Left ventricle myocardium inferior (tissue), 1 donor: ENCODE measurements around the gene MYOD1. TPM values are rescaled to one million over a fixed set of nuclear protein-coding genes. Genes with fewer than 3 reads are reported as not detected.

Experiments used
- DNase-seq: peaks from one replicate; pipeline ENCODE4 v3.0.0-alpha.2; 2020
- H3K27ac ChIP-seq: fragments of 200-600 bp; replicated peaks from 2 replicates; pipeline ENCODE4 v1.8.0; 2021
- H3K27me3 ChIP-seq: fragments of 200-600 bp; 2 replicates; pipeline ENCODE4 v1.8.0; 2021; ENCODE audit warnings: low read depth
- H3K36me3 ChIP-seq: fragments of 200-600 bp; 2 replicates; pipeline ENCODE4 v1.8.0; 2021
- H3K4me1 ChIP-seq: fragments of 200-600 bp; 2 replicates; pipeline ENCODE4 v1.8.0; 2021
- H3K4me3 ChIP-seq: fragments of 200-600 bp; 2 replicates; pipeline ENCODE4 v1.8.0; 2021; ENCODE audit warnings: mild to moderate bottlenecking, moderate library complexity
- H3K9me3 ChIP-seq: fragments of 200-600 bp; replicated peaks from 2 replicates; pipeline ENCODE4 v1.8.0; 2021
- CTCF ChIP-seq: fragments of 200-600 bp; IDR thresholded peaks from 2 replicates; pipeline ENCODE4 v1.8.0; 2021; ENCODE audit warnings: antibody characterized with exemption, mild to moderate bottlenecking, borderline replicate concordance
- intact Hi-C: fragments of 100-400 bp; cut with micrococcal nuclease; formaldehyde crosslinking; loops from one replicate; pipeline ENCODE4 v1.11.0; 2022
- total RNA-seq: library from RNA; stranded (reverse); fragmentation: NEBNext Ultra II Directional; extraction: Animal tissue kit (Norgen Biotek cat#: 25700); gene quantifications from one replicate; pipeline ENCODE4 v1.2.1, GENCODE V29; 2021
- donor health status: DM: no; HTN: yes; CAD: no; lungs with severe emphysema.

Gene MYOD1
- total RNA-seq, 1 donor from 2014 or later: not detected

GRCh38 chr11:17745023-17745772 is 25.8 kb downstream of the MYOD1 start:
- H3K27me3 ChIP-seq: peaks cover 44% of the 10 kb centered on the region
- H3K9me3 ChIP-seq: no peaks in the 10 kb centered on the region
- intact Hi-C loops: no loop called here
- DNase-seq: no peak
- no peaks in the 10 kb centered on the region for H3K36me3 ChIP-seq
- no peak for TF ChIP-seq CTCF
- H3K4me3 ChIP-seq: no peak overlapping the region
- peaks cover 5% of the 10 kb centered on the region for H3K4me1 ChIP-seq
- H3K27ac ChIP-seq: no peak overlapping the region

GRCh38 chr11:17746096-17746495 is 26.7 kb downstream of the MYOD1 start:
- TF ChIP-seq CTCF: no peak

GRCh38 chr11:17747131-17747955 is 28.0 kb downstream of the MYOD1 start:
- Histone ChIP-seq H3K27ac (no peak overlapping the region), H3K36me3 (no peaks in the 10 kb centered on the region), H3K27me3 (peaks cover 27% of the 10 kb centered on the region), H3K9me3 (no peaks in the 10 kb centered on the region), H3K4me1 (peaks cover 10% of the 10 kb centered on the region), H3K4me3 (no peak overlapping the region)
- intact Hi-C loops: no loop called here
- TF ChIP-seq CTCF: no peak
- DNase-seq: no peak

More at GRCh38 chr11:17746096-17746495, 26.7 kb downstream of the MYOD1 start:
- Histone ChIP-seq H3K4me1 (peaks cover 10% of the 10 kb centered on the region), H3K27me3 (peaks cover 35% of the 10 kb centered on the region), H3K27ac (no peak overlapping the region), H3K9me3 (no peaks in the 10 kb centered on the region), H3K4me3 (no peak overlapping the region), H3K36me3 (no peaks in the 10 kb centered on the region)
- intact Hi-C loops: no loop called here
- no peak for DNase-seq

GRCh38 chr11:17748044-17748443 is 28.7 kb downstream of the MYOD1 start:
- peaks cover 10% of the 10 kb centered on the region for H3K4me1 ChIP-seq
- no peaks in the 10 kb centered on the region for H3K9me3 ChIP-seq
- no peak for DNase-seq
- intact Hi-C loops: no loop called here
- TF ChIP-seq CTCF: no peak
- H3K27ac ChIP-seq: no peak overlapping the region
- no peaks in the 10 kb centered on the region for H3K36me3 ChIP-seq
- H3K27me3 ChIP-seq: peaks cover 27% of the 10 kb centered on the region
- H3K4me3 ChIP-seq: no peak overlapping the region

- Histone ChIP-seq H3K4me1 (peaks cover 10% of the 10 kb centered on the region), H3K27me3 (peaks cover 27% of the 10 kb centered on the region), H3K27ac (no peak overlapping the region), H3K36me3 (no peaks in the 10 kb centered on the region), H3K4me3 (no peak overlapping the region), H3K9me3 (no peaks in the 10 kb centered on the region)
- no peak for TF ChIP-seq CTCF
- intact Hi-C loops: no loop called here
- no peak for DNase-seq
Observed at GRCh38 chr11:17748761-17749721, 29.7 kb downstream of the MYOD1 start.
